HFFc6 (cell line): Measurements from ENCODE around the gene EFHC1. TPM values are rescaled to one million over a fixed set of nuclear protein-coding genes. Genes with fewer than 3 reads are reported as not detected.

ENCODE experiments used
- DNase-seq: peaks from one replicate; pipeline ENCODE4 v3.0.0-alpha.2; 2018
- H3K27ac Mint-ChIP-seq: 2 replicates; pipeline ENCODE4 v1.8.0; 2020; ENCODE audit warnings: mild to moderate bottlenecking, mixed read lengths
- H3K27me3 Mint-ChIP-seq: 2 replicates; pipeline ENCODE4 v1.8.0; 2021; ENCODE audit warnings: mild to moderate bottlenecking, moderate library complexity, mixed read lengths; ENCODE audit not compliant: insufficient read depth
- H3K36me3 Mint-ChIP-seq: 2 replicates; pipeline ENCODE4 v1.8.0; 2021; ENCODE audit warnings: low read depth, mixed read lengths
- H3K4me1 Mint-ChIP-seq: 2 replicates; pipeline ENCODE4 v1.8.0; 2020; ENCODE audit warnings: low read depth, mixed read lengths
- H3K4me3 Mint-ChIP-seq: 2 replicates; pipeline ENCODE4 v1.8.0; 2020; ENCODE audit warnings: mild to moderate bottlenecking, moderate library complexity, mixed read lengths
- H3K9me3 Mint-ChIP-seq: 2 replicates; pipeline ENCODE4 v1.8.0; 2020; ENCODE audit warnings: mild to moderate bottlenecking, mixed read lengths
- CTCF ChIP-seq: fragments of 200-600 bp; sonication (generic); IDR thresholded peaks from 2 replicates; pipeline ENCODE4 v1.5.0; 2021; ENCODE audit warnings: antibody characterized with exemption, mild to moderate bottlenecking
- total RNA-seq, 6 experiments: library from RNA; stranded (reverse); fragmentation: NEBNext Ultra II Directional; extraction: Animal tissue kit (Norgen Biotek cat#: 25700); gene quantifications; 2 replicates in 1 of 6; 3 replicates in 5 of 6; pipeline ENCODE4 v1.2.3, GENCODE V29; 2021

Gene EFHC1
- total RNA-seq, 6 experiments from 2014 or later: 10.0 to 17.3 (median 13.8) TPM

GRCh38 chr6:52388790-52389189, 31.4 kb upstream of the EFHC1 start:
- Mint-ChIP-seq H3K9me3 (no peaks in the 10 kb centered on the region), H3K27ac (no peak overlapping the region)

GRCh38 chr6:52389264-52389625, 30.9 kb upstream of the EFHC1 start:
- Mint-ChIP-seq H3K9me3 (no peaks in the 10 kb centered on the region), H3K4me1 (peaks cover 53% of the 10 kb centered on the region), H3K27me3 (0 out of 2 replicates have a peak, but pooled peaks cover 5% of the 10 kb centered on the region), H3K4me3 (peak overlapping the region; percentile 52; the same call in 1 of the 2 replicates), H3K27ac (peak overlapping the region; percentile 83), H3K36me3 (peaks cover 5% of the 10 kb centered on the region; the same call in 1 of the 2 replicates)
- TF ChIP-seq CTCF: no peak
- DNase-seq: no peak

More at GRCh38 chr6:52388790-52389189, 31.4 kb upstream of the EFHC1 start:
- H3K36me3 Mint-ChIP-seq: peaks cover 3% of the 10 kb centered on the region; the same call in 1 of the 2 replicates
- H3K4me1 Mint-ChIP-seq: peaks cover 52% of the 10 kb centered on the region
- H3K4me3 Mint-ChIP-seq: no peak overlapping the region
- no peak for DNase-seq
- H3K27me3 Mint-ChIP-seq: peaks cover 2% of the 10 kb centered on the region; the same call in 1 of the 2 replicates
- no peak for TF ChIP-seq CTCF

- H3K27me3 Mint-ChIP-seq: 0 out of 2 replicates have a peak, but pooled peaks cover 5% of the 10 kb centered on the region
- H3K27ac Mint-ChIP-seq: peak overlapping the region; percentile 83
- DNase-seq: peak; percentile 41
- TF ChIP-seq CTCF: peak; percentile 41
- H3K4me1 Mint-ChIP-seq: peaks cover 53% of the 10 kb centered on the region
- peaks cover 5% of the 10 kb centered on the region; the same call in 1 of the 2 replicates for H3K36me3 Mint-ChIP-seq
- peak overlapping the region; percentile 52 for H3K4me3 Mint-ChIP-seq
- no peaks in the 10 kb centered on the region for H3K9me3 Mint-ChIP-seq
Measured at GRCh38 chr6:52389626-52390360, 30.3 kb upstream of the EFHC1 start.

- Mint-ChIP-seq H3K9me3 (no peaks in the 10 kb centered on the region), H3K27me3 (0 out of 2 replicates have a peak, but pooled peaks cover 5% of the 10 kb centered on the region), H3K4me1 (peaks cover 53% of the 10 kb centered on the region), H3K4me3 (peak overlapping the region; percentile 52), H3K36me3 (peaks cover 5% of the 10 kb centered on the region; the same call in 1 of the 2 replicates), H3K27ac (peak overlapping the region; percentile 83)
- DNase-seq: peak; percentile 22
- TF ChIP-seq CTCF: no peak
Measured at GRCh38 chr6:52390361-52390727, 29.8 kb upstream of the EFHC1 start.

DNA sequence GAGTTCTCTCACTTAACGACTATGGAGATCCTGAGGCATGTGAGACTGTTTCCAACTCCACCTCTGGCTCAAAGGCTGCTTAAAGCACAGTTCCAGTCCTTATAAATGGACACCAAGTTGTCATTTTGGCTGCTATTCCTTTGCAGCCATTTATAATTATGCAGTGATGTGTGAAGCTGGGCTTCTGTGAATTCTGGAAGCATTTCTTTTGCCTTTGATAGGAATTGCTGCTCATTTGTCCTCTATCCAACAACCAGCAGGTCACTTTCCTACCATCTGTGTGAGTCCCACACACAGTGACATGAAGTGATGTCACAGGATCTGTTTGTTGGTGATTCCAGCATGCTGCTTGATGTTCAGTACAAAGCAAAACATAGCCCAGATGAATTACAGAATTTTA, 28.5 kb upstream of the EFHC1 start:
- peaks cover 60% of the 10 kb centered on the region for H3K4me1 Mint-ChIP-seq
- H3K27ac Mint-ChIP-seq: peak overlapping the region; percentile 42; the same call in 1 of the 2 replicates
- H3K4me3 Mint-ChIP-seq: no peak overlapping the region
- H3K36me3 Mint-ChIP-seq: peaks cover 5% of the 10 kb centered on the region; the same call in 1 of the 2 replicates
- H3K27me3 Mint-ChIP-seq: 0 out of 2 replicates have a peak, but pooled peaks cover 5% of the 10 kb centered on the region
- no peaks in the 10 kb centered on the region for H3K9me3 Mint-ChIP-seq
- no peak for DNase-seq
- TF ChIP-seq CTCF: no peak
